Measurements from ENCODE around the gene IP6K3. TPM values are rescaled to one million over a fixed set of nuclear protein-coding genes. Genes with fewer than 3 reads are reported as not detected.
A peak's percentile ranks its signal among the peaks of the same experiment; 100 is the strongest.

Gene IP6K3
- total RNA-seq, 1 donor from 2014 or later, result 0.16 TPM

GRCh38 chr6:33673851-33674250, 72.9 kb downstream of the IP6K3 start:
- H3K27me3 Mint-ChIP-seq (ENCODE audit: low read depth), result no peaks in the 10 kb centered on the region
- peaks cover 14% of the 10 kb centered on the region for H3K4me1 Mint-ChIP-seq
- no peak for TF ChIP-seq CTCF (IDR thresholded peaks at IDR 0.05; ENCODE audit: unreplicated experiment)
- H3K36me3 Mint-ChIP-seq, result no peaks in the 10 kb centered on the region
- no peak overlapping the region for H3K4me3 Mint-ChIP-seq
- H3K9me3 Mint-ChIP-seq, result no peaks in the 10 kb centered on the region
- DNase-seq (ENCODE audit: low spot score in 2 of 2, unreplicated experiment in 2 of 2), result no peak
- peak overlapping the region; percentile 23 for H3K27ac Mint-ChIP-seq

DNA sequence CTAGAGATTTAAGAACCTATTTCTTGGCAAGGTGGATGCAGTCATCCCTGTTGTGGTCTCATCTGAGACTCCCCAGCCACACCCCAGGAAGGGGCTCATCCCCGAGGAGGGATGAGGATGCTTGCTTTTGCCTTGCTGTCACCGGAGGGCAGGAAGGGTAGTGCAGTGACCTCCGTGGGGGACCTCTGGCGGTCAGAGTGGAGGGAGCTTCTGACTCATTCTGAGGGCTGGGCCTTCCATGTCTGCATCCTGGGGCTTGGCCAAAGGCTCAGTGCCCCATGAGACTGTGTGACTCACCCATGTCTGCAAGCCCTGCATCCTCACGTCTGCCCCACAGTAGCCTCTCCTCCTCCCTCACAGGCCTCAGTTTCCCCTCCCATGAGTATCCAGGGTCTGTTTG, 73.9 kb downstream of the IP6K3 start:
- Mint-ChIP-seq H3K27ac (no peak overlapping the region), H3K36me3 (no peaks in the 10 kb centered on the region), H3K9me3 (no peaks in the 10 kb centered on the region), H3K4me1 (peaks cover 16% of the 10 kb centered on the region), H3K27me3 (ENCODE audit: low read depth) (no peaks in the 10 kb centered on the region), H3K4me3 (no peak overlapping the region)
- TF ChIP-seq CTCF (IDR thresholded peaks at IDR 0.05; ENCODE audit: unreplicated experiment), result no peak
- no peak for DNase-seq (ENCODE audit: low spot score in 2 of 2, unreplicated experiment in 2 of 2)

- H3K4me1 Mint-ChIP-seq, result peaks cover 16% of the 10 kb centered on the region
- TF ChIP-seq CTCF (IDR thresholded peaks at IDR 0.05; ENCODE audit: unreplicated experiment), result no peak
- no peaks in the 10 kb centered on the region for H3K36me3 Mint-ChIP-seq
- H3K27me3 Mint-ChIP-seq (ENCODE audit: low read depth), result no peaks in the 10 kb centered on the region
- no peak for DNase-seq (ENCODE audit: low spot score in 2 of 2, unreplicated experiment in 2 of 2)
- no peaks in the 10 kb centered on the region for H3K9me3 Mint-ChIP-seq
- H3K27ac Mint-ChIP-seq, result no peak overlapping the region
- no peak overlapping the region for H3K4me3 Mint-ChIP-seq
These were observed 75.0 kb downstream of the IP6K3 start for GRCh38 chr6:33671744-33672072.

Small RNA genes lying within 50 kb of the gene (microRNA-seq; reads per million reads assigned to microRNA genes)
- gene MIR3934, result 0.88 reads per million

Other genes starting within 250 kb of the IP6K3 start
- gene BAK1, start 166.6 kb downstream of the IP6K3 start, total RNA-seq, result 14.0 to 15.1 TPM (median 15.0 TPM) in 3 replicates
- gene ITPR3, start 125.6 kb downstream of the IP6K3 start, total RNA-seq, result 6.3 to 6.4 TPM (median 6.4 TPM) in 3 replicates
- 79.0 to 79.6 TPM (median 79.4 TPM) in 3 replicates for gene UQCC2, start 35.2 kb downstream of the IP6K3 start, total RNA-seq
- 80.6 to 85.3 TPM (median 82.2 TPM) in 3 replicates for gene LEMD2, start 42.2 kb upstream of the IP6K3 start, total RNA-seq
- gene MLN, start 57.1 kb upstream of the IP6K3 start, total RNA-seq, result not detected in 3 replicates